Sigmoid colon (tissue), 4 donors: Measurements from ENCODE around the gene PCMT1.

Source experiments
- CTCF ChIP-seq, 4 experiments: fragments of 450-650 bp in 3 of 4; fragments of 200-600 bp in 1 of 4; IDR thresholded peaks; one replicate each; pipeline ENCODE4 v1.5.1; 2016 to 2019; ENCODE audit warnings: antibody characterized with exemption in 4 of 4, mild to moderate bottlenecking in 3 of 4, moderate library complexity in 2 of 4
- EP300 ChIP-seq, 4 donors: sonication (generic); formaldehyde crosslinking; IDR thresholded peaks; one replicate each; pipeline ENCODE4 v1.6.1; 2017; ENCODE audit warnings: antibody characterized with exemption in 4 of 4
- POLR2A ChIP-seq, 2 donors: fragments of 450-650 bp; IDR thresholded peaks; one replicate each; pipeline ENCODE4 v1.6.1; 2016; ENCODE audit warnings: antibody characterized with exemption in 2 of 2, mild to moderate bottlenecking in 2 of 2, moderate library complexity in 2 of 2
- POLR2AphosphoS5 ChIP-seq, 4 donors: sonication (generic); formaldehyde crosslinking; IDR thresholded peaks; one replicate each; pipeline ENCODE4 v1.6.1; 2017; ENCODE audit warnings: antibody characterized with exemption in 4 of 4

DNA sequence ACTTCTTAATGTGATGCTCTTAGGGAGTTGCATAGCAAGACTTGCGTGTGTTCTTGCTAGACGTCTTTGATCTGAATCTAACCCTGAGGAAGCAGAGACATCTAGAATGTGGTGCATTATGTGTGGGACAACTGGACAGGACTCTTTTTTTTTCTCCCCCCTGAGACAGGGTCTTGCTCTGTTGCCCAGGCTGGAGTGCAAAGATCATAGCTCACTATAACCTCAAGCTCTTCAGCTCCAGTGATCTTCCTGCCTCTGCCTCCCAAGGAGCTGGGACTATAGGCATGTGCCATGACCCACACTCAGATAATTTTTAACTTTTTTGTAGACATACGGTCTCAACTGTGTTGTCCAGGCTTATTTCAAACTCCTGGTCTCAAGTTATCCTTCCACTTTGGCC, 34.0 kb downstream of the PCMT1 start:
- TF ChIP-seq CTCF (IDR thresholded peaks at IDR 0.05) (no peak), POLR2A (IDR thresholded peaks at IDR 0.05) (no peak), POLR2AphosphoS5 (IDR thresholded peaks at IDR 0.05) (no peak), EP300 (IDR thresholded peaks at IDR 0.05) (no peak)
